ENCODE measurements around the gene PADI2. TPM values are rescaled to one million over a fixed set of nuclear protein-coding genes. Genes with fewer than 3 reads are reported as not detected.

PADI2 gene
- total and polyA plus RNA-seq, 4 donors = 0.25 to 2.4 (median 0.96) TPM

DNA sequence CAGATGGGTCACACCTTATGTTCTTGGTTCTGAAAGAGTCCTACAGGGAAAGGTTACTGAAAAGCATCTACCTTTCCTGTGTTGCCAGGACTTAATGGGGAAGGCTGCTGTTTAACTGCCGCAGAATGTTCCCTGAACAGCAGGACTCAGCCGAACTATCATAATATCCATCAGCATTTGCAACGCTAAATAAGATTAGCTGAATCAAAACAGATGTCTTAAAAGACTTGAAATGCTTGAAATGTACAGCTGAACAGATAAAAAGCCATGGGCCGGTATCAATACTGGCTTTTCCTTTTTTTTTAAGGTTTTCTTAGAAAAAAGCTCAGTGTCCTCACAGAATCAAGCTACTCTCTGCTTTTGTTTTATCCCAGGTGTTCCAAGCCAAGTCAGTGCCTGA is 87.8 kb downstream of the PADI2 start (continued):
- TF ChIP-seq, protein P1, sequence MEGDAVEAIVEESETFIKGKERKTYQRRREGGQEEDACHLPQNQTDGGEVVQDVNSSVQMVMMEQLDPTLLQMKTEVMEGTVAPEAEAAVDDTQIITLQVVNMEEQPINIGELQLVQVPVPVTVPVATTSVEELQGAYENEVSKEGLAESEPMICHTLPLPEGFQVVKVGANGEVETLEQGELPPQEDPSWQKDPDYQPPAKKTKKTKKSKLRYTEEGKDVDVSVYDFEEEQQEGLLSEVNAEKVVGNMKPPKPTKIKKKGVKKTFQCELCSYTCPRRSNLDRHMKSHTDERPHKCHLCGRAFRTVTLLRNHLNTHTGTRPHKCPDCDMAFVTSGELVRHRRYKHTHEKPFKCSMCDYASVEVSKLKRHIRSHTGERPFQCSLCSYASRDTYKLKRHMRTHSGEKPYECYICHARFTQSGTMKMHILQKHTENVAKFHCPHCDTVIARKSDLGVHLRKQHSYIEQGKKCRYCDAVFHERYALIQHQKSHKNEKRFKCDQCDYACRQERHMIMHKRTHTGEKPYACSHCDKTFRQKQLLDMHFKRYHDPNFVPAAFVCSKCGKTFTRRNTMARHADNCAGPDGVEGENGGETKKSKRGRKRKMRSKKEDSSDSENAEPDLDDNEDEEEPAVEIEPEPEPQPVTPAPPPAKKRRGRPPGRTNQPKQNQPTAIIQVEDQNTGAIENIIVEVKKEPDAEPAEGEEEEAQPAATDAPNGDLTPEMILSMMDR (IDR thresholded peaks at IDR 0.05; ENCODE audit: low read depth, low read length, missing input control) = no peak
- TF ChIP-seq SP1 (IDR thresholded peaks at IDR 0.05) (no peak), JUND (IDR thresholded peaks at IDR 0.05) (no peak), FOXA2 (IDR thresholded peaks at IDR 0.05) (no peak), RAD21 (IDR thresholded peaks at IDR 0.05) (no peak)

- DNase-seq (ENCODE audit: low spot score) = no peak
- H3K9ac ChIP-seq (ENCODE audit: low read depth in 1 of 2, low read length in 2 of 2) = no peak overlapping the region
- H3K36me3 ChIP-seq (ENCODE audit: control insufficient read depth in 4 of 4, insufficient read depth in 3 of 4, low read depth in 1 of 4, low read length in 3 of 4) = peaks cover 11 to 67% (median 43%) of the 10 kb centered on the region in 4 donors
- no peaks in the 10 kb centered on the region for H3K9me3 ChIP-seq (ENCODE audit: control insufficient read depth in 4 of 4, low read length in 3 of 4)
- no peak overlapping the region for H3K4me3 ChIP-seq (ENCODE audit: low read depth in 1 of 3, low read length in 3 of 3)
- TF ChIP-seq JUND (IDR thresholded peaks at IDR 0.05) = no peak
- no peak for TF ChIP-seq GABPA (IDR thresholded peaks at IDR 0.05 in 1 of 2, conservative IDR thresholded peaks at IDR 0.05 in 1 of 2)
- no peak for TF ChIP-seq HNF4A (conservative IDR thresholded peaks at IDR 0.05)
- no peak for TF ChIP-seq HNF4G (IDR thresholded peaks at IDR 0.05)
- H3K27me3 ChIP-seq (ENCODE audit: control insufficient read depth in 4 of 4, insufficient read depth in 4 of 4, low read length in 3 of 4) = no peaks in the 10 kb centered on the region
- 83% methylated on average over 4 of the region's 4 CpGs for WGBS
- no peak overlapping the region for H3K27ac ChIP-seq (ENCODE audit: low read depth in 1 of 2, low read length in 2 of 2)
- H3K4me1 ChIP-seq (ENCODE audit: control insufficient read depth in 4 of 4, insufficient read depth in 4 of 4, low read length in 3 of 4) = no peaks in the 10 kb centered on the region
Measured at GRCh38 chr1:17030206-17030605, 89.0 kb downstream of the PADI2 start.

- Histone ChIP-seq H3K9ac (ENCODE audit: low read depth in 1 of 2, low read length in 2 of 2) (no peak overlapping the region), H3K4me3 (ENCODE audit: low read depth in 1 of 3, low read length in 3 of 3) (no peak overlapping the region), H3K4me1 (ENCODE audit: control insufficient read depth in 4 of 4, insufficient read depth in 4 of 4, low read length in 3 of 4) (no peaks in the 10 kb centered on the region), H3K27me3 (ENCODE audit: control insufficient read depth in 4 of 4, insufficient read depth in 4 of 4, low read length in 3 of 4) (no peaks in the 10 kb centered on the region), H3K9me3 (ENCODE audit: control insufficient read depth in 4 of 4, low read length in 3 of 4) (no peaks in the 10 kb centered on the region), H3K27ac (ENCODE audit: low read depth in 1 of 2, low read length in 2 of 2) (no peak overlapping the region), H3K36me3 (ENCODE audit: control insufficient read depth in 4 of 4, insufficient read depth in 3 of 4, low read depth in 1 of 4, low read length in 3 of 4) (peaks cover 11 to 81% (median 52%) of the 10 kb centered on the region in 4 donors)
- TF ChIP-seq REST (IDR thresholded peaks at IDR 0.05) = no peak
- TF ChIP-seq NR2F2 (IDR thresholded peaks at IDR 0.05) = no peak
- TF ChIP-seq, protein P2, sequence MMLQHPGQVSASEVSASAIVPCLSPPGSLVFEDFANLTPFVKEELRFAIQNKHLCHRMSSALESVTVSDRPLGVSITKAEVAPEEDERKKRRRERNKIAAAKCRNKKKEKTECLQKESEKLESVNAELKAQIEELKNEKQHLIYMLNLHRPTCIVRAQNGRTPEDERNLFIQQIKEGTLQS (IDR thresholded peaks at IDR 0.05) = no peak
- TF ChIP-seq RXRA (IDR thresholded peaks at IDR 0.05) = no peak
- no peak for TF ChIP-seq YY1 (IDR thresholded peaks at IDR 0.05)
- TF ChIP-seq, protein P3, sequence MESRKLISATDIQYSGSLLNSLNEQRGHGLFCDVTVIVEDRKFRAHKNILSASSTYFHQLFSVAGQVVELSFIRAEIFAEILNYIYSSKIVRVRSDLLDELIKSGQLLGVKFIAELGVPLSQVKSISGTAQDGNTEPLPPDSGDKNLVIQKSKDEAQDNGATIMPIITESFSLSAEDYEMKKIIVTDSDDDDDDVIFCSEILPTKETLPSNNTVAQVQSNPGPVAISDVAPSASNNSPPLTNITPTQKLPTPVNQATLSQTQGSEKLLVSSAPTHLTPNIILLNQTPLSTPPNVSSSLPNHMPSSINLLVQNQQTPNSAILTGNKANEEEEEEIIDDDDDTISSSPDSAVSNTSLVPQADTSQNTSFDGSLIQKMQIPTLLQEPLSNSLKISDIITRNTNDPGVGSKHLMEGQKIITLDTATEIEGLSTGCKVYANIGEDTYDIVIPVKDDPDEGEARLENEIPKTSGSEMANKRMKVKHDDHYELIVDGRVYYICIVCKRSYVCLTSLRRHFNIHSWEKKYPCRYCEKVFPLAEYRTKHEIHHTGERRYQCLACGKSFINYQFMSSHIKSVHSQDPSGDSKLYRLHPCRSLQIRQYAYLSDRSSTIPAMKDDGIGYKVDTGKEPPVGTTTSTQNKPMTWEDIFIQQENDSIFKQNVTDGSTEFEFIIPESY (IDR thresholded peaks at IDR 0.05) = no peak
- no peak for TF ChIP-seq EGR1 (IDR thresholded peaks at IDR 0.05; ENCODE audit: low read depth in 2 of 2)
- TF ChIP-seq FOXA1 (IDR thresholded peaks at IDR 0.05) = no peak
- TF ChIP-seq, protein P4, sequence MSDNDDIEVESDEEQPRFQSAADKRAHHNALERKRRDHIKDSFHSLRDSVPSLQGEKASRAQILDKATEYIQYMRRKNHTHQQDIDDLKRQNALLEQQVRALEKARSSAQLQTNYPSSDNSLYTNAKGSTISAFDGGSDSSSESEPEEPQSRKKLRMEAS (IDR thresholded peaks at IDR 0.05) = no peak
- no peak for TF ChIP-seq GABPA (IDR thresholded peaks at IDR 0.05 in 1 of 2, conservative IDR thresholded peaks at IDR 0.05 in 1 of 2)
- no peak for TF ChIP-seq SP1 (IDR thresholded peaks at IDR 0.05)
- WGBS = 85% methylated on average over 5 of the region's 5 CpGs
- DNase-seq (ENCODE audit: low spot score) = no peak
Measured at GRCh38 chr1:17028662-17029188, 90.5 kb downstream of the PADI2 start.

All from liver (tissue), 9 donors.